Activated gamma-delta T cell treated with anti-CD3 and anti-CD28 coated beads, Interleukin-2, amount 50 U/mL, for 16 hours (primary cell): ENCODE results near the gene ZNF439.
"Not testable (repeated sequence)": the region's sequence is repeated elsewhere in the genome, so short reads cannot be mapped to it uniquely, and the experiment has no call there.

Experiments
- DNase-seq: peaks from one replicate; pipeline ENCODE4 v3.0.0-alpha.2; 2020; ENCODE audit warnings: low read depth

ZNF439 gene

GRCh38 chr19:11848594-11849469, at the start of gene ZNF439:
Gene ZNF439 (plus strand): TSS chr19:11848726. CDS start chr19:11848868, 142 bp downstream.
- peak; percentile 71 for DNase-seq

- DNase-seq = no peak
Measured at GRCh38 chr19:11806354-11807098, 42.0 kb upstream of the ZNF439 start.

- DNase-seq = no peak
Measured at GRCh38 chr19:11807099-11807380, 41.5 kb upstream of the ZNF439 start.

GRCh38 chr19:11813703-11814028, 34.9 kb upstream of the ZNF439 start:
- no peak for DNase-seq

GRCh38 chr19:11814029-11814699, 34.4 kb upstream of the ZNF439 start, which contains the start of gene ZNF440:
Gene ZNF440 (plus strand): TSS chr19:11814273. CDS start chr19:11814448, 175 bp downstream.
- peak; percentile 79 for DNase-seq

GRCh38 chr19:11814700-11815035, 33.9 kb upstream of the ZNF439 start:
- DNase-seq = no peak

GRCh38 chr19:11821474-11822109, 26.9 kb upstream of the ZNF439 start:
- DNase-seq = no peak

- DNase-seq = not testable (repeated sequence)
Measured at GRCh38 chr19:11828957-11829876, 19.3 kb upstream of the ZNF439 start.

GRCh38 chr19:11832253-11832912, 16.1 kb upstream of the ZNF439 start:
- no peak for DNase-seq

- no peak for DNase-seq
Measured at GRCh38 chr19:11833541-11833940, 15.0 kb upstream of the ZNF439 start.

- DNase-seq = not testable (repeated sequence)
Measured at GRCh38 chr19:11835626-11836066, 12.9 kb upstream of the ZNF439 start.

- DNase-seq = no peak
Measured at GRCh38 chr19:11843722-11844121, 4.8 kb upstream of the ZNF439 start.

GRCh38 chr19:11847615-11848014, 911 bp upstream of the ZNF439 start:
- not testable (repeated sequence) for DNase-seq

- DNase-seq = no peak
Measured at GRCh38 chr19:11848200-11848593, 329 bp upstream of the ZNF439 start.

- not testable (repeated sequence) for DNase-seq
Measured at GRCh38 chr19:11850289-11850688, 1.8 kb downstream of the ZNF439 start.

- no peak for DNase-seq
Measured at GRCh38 chr19:11853358-11853757, 4.8 kb downstream of the ZNF439 start.

GRCh38 chr19:11856596-11857250, 8.2 kb downstream of the ZNF439 start:
- no peak for DNase-seq

- no peak for DNase-seq
Measured at GRCh38 chr19:11860721-11861120, 12.2 kb downstream of the ZNF439 start.

- DNase-seq = no peak
Measured at GRCh38 chr19:11861301-11861700, 12.8 kb downstream of the ZNF439 start.

GRCh38 chr19:11867766-11868165, 19.2 kb downstream of the ZNF439 start:
- DNase-seq = not testable (repeated sequence)
